H1 (cell line): Measurements from ENCODE around the gene RCAN3. TPM values are rescaled to one million over a fixed set of nuclear protein-coding genes. Genes with fewer than 3 reads are reported as not detected.

Source experiments
- CTCF ChIA-PET: fragments of 300-600 bp; sonication (Branson Sonifier 250); formaldehyde crosslinking; loops from one replicate; lab custom pipeline; 2021; ENCODE audit not compliant: partially characterized antibody; lab: Charles Lee
- POLR2A ChIA-PET: fragments of 300-600 bp; sonication (Branson Sonifier 250); formaldehyde crosslinking; loops from one replicate; lab custom pipeline; 2021; ENCODE audit warnings: inconsistent platforms; ENCODE audit not compliant: partially characterized antibody; lab: Charles Lee
- DNase-seq, 2 experiments: peaks; one replicate each; pipeline versions ENCODE4 v3.0.0 to v3.0.0-alpha.2; 2010 to 2022; ENCODE audit warnings: low spot score in 2 of 2, low read depth in 1 of 2, mixed read lengths in 1 of 2
- FAIRE-seq: peaks from 2 replicates; lab custom pipeline; 2011; peaks lifted over from hg19 to GRCh38; lab: Jason Lieb, UNC
- H2AFZ ChIP-seq: 2 replicates; pipeline ENCODE4 v1.8.1; 2012; ENCODE audit warnings: low read length, inconsistent platforms
- H2AK5ac ChIP-seq: 2 replicates; pipeline ENCODE4 v1.6.1; 2013; ENCODE audit warnings: low read depth, low read length
- H2BK120ac ChIP-seq: replicated peaks from 2 replicates; pipeline ENCODE3; 2013; ENCODE audit warnings: low read depth, low read length, inconsistent platforms
- H2BK12ac ChIP-seq: 2 replicates; pipeline ENCODE4 v1.6.1; 2013; ENCODE audit warnings: low read depth, low read length
- H2BK15ac ChIP-seq: 2 replicates; pipeline ENCODE4 v1.6.1; 2013; ENCODE audit warnings: low read length
- H2BK20ac ChIP-seq: 2 replicates; pipeline ENCODE4 v1.6.1; 2013; ENCODE audit warnings: low read length
- H2BK5ac ChIP-seq: 2 replicates; pipeline ENCODE4 v1.6.1; 2013; ENCODE audit warnings: low read depth, low read length
- H3K14ac ChIP-seq: 2 replicates; pipeline ENCODE4 v1.6.1; 2013; ENCODE audit warnings: inconsistent platforms; ENCODE audit not compliant: insufficient read length
- H3K18ac ChIP-seq: 2 replicates; pipeline ENCODE4 v1.6.1; 2013; ENCODE audit warnings: low read length; ENCODE audit errors: extremely low read depth
- H3K23ac ChIP-seq: 2 replicates; pipeline ENCODE4 v1.6.1; 2013; ENCODE audit warnings: inconsistent platforms; ENCODE audit not compliant: insufficient read length
- H3K23me2 ChIP-seq: 2 replicates; pipeline ENCODE4 v1.6.1; 2013; ENCODE audit warnings: low read depth, low read length
- H3K27ac ChIP-seq: 2 replicates; pipeline ENCODE4 v1.6.1; 2011; ENCODE audit warnings: low read depth, low read length, inconsistent platforms
- H3K27me3 ChIP-seq, 4 experiments: replicated peaks in 1 of 4; 1 replicate in 1 of 4; 2 replicates in 3 of 4; pipeline versions ENCODE4 v1.6.1 to v1.8.1; 2011 to 2013; ENCODE audit warnings: low read length in 3 of 4, mild to moderate bottlenecking in 3 of 4, inconsistent platforms in 2 of 4, mixed read lengths in 2 of 4, moderate library complexity in 1 of 4; ENCODE audit not compliant: control insufficient read depth in 3 of 4, insufficient read depth in 3 of 4; ENCODE audit errors: extremely low read depth in 1 of 4
- H3K36me3 ChIP-seq, 4 experiments: 2 replicates each; pipeline versions ENCODE4 v1.6.1 to v1.8.1; 2011 to 2013; ENCODE audit warnings: mild to moderate bottlenecking in 4 of 4, low read length in 3 of 4, moderate library complexity in 2 of 4, control low read depth in 1 of 4, inconsistent platforms in 1 of 4; ENCODE audit not compliant: insufficient read depth in 4 of 4, control insufficient read depth in 2 of 4
- H3K4ac ChIP-seq: replicated peaks from 2 replicates; pipeline ENCODE3; 2013; ENCODE audit warnings: low read length, low read depth, mixed read lengths, inconsistent platforms; ENCODE audit not compliant: insufficient read length
- H3K4me1 ChIP-seq, 4 experiments: replicated peaks in 1 of 4; 1 replicate in 1 of 4; 2 replicates in 3 of 4; pipeline versions ENCODE4 v1.6.1 to v1.8.1; 2011 to 2013; ENCODE audit warnings: low read length in 3 of 4, inconsistent platforms in 2 of 4, mixed read lengths in 1 of 4; ENCODE audit not compliant: insufficient read depth in 4 of 4, control insufficient read depth in 3 of 4
- H3K4me2 ChIP-seq, 2 experiments: 2 replicates each; pipeline versions ENCODE4 v1.6.1 to v1.8.1; 2011 to 2013; ENCODE audit warnings: low read depth in 2 of 2, low read length in 2 of 2, control low read depth in 1 of 2, inconsistent platforms in 1 of 2, mild to moderate bottlenecking in 1 of 2; ENCODE audit not compliant: insufficient read depth in 1 of 2
- H3K4me3 ChIP-seq, 4 experiments: fragments of 200-600, 300-600 bp in 1 of 4; sonication (generic), shearing (Covaris generic), sonication (Bioruptor Twin) in 1 of 4; 2 replicates each; pipeline versions ENCODE4 v1.5.1 to v1.8.1; 2011 to 2016; ENCODE audit warnings: low read length in 4 of 4, low read depth in 3 of 4, control low read depth in 2 of 4, inconsistent platforms in 2 of 4, mild to moderate bottlenecking in 2 of 4, mixed read lengths in 1 of 4, moderate library complexity in 1 of 4; ENCODE audit not compliant: insufficient read depth in 2 of 4; ENCODE audit errors: extremely low read depth in 1 of 4
- H3K56ac ChIP-seq: replicated peaks from 2 replicates; pipeline ENCODE3; 2013; ENCODE audit warnings: low read depth, mild to moderate bottlenecking, mixed read lengths, low read length, inconsistent platforms; ENCODE audit not compliant: insufficient read length
- H3K79me1 ChIP-seq: 2 replicates; pipeline ENCODE4 v1.6.1; 2013; ENCODE audit warnings: low read depth, low read length, control low read depth
- H3K79me2 ChIP-seq, 2 experiments: 2 replicates each; pipeline versions ENCODE4 v1.6.1 to v1.8.1; 2012 to 2013; ENCODE audit warnings: low read length in 2 of 2, mild to moderate bottlenecking in 2 of 2, inconsistent platforms in 1 of 2; ENCODE audit not compliant: insufficient read depth in 2 of 2, control insufficient read depth in 1 of 2
- H3K9ac ChIP-seq, 4 experiments: replicated peaks in 1 of 4; 1 replicate in 1 of 4; 2 replicates in 3 of 4; pipeline versions ENCODE4 v1.6.1 to v1.8.1; 2011 to 2013; ENCODE audit warnings: low read depth in 3 of 4, low read length in 3 of 4, control low read depth in 2 of 4, mild to moderate bottlenecking in 2 of 4, moderate library complexity in 2 of 4, inconsistent platforms in 1 of 4; ENCODE audit errors: extremely low read depth in 1 of 4
- H3K9me3 ChIP-seq, 2 experiments: 2 replicates each; pipeline versions ENCODE4 v1.6.1 to v1.8.1; 2012 to 2013; ENCODE audit warnings: mild to moderate bottlenecking in 2 of 2, moderate library complexity in 2 of 2, control low read depth in 1 of 2, inconsistent platforms in 1 of 2, low read depth in 1 of 2, low read length in 1 of 2, mixed read lengths in 1 of 2; ENCODE audit not compliant: insufficient read depth in 2 of 2
- H4K20me1 ChIP-seq, 2 experiments: replicated peaks in 1 of 2; 2 replicates each; pipeline versions ENCODE3 to v1.8.1; 2011 to 2013; ENCODE audit warnings: inconsistent platforms in 2 of 2, low read length in 2 of 2, mild to moderate bottlenecking in 1 of 2; ENCODE audit not compliant: insufficient read depth in 2 of 2, control insufficient read depth in 1 of 2
- H4K5ac ChIP-seq: 2 replicates; pipeline ENCODE4 v1.6.1; 2013; ENCODE audit warnings: low read length, low read depth, mixed read lengths, inconsistent platforms; ENCODE audit not compliant: insufficient read length
- H4K8ac ChIP-seq: 2 replicates; pipeline ENCODE4 v1.8.0; 2013; ENCODE audit warnings: mild to moderate bottlenecking, moderate library complexity, low read length, inconsistent platforms; ENCODE audit not compliant: insufficient read depth; ENCODE audit errors: extremely low read depth
- H4K91ac ChIP-seq: replicated peaks from 2 replicates; pipeline ENCODE3; 2013; ENCODE audit warnings: low read length, mixed read lengths, inconsistent platforms; ENCODE audit not compliant: insufficient read length
- BCL11A ChIP-seq, 2 experiments: IDR thresholded peaks; one replicate each; pipeline ENCODE4 v1.6.1; 2011; ENCODE audit warnings: low read depth in 2 of 2, low read length in 2 of 2, mild to moderate bottlenecking in 2 of 2
- CEBPB ChIP-seq: IDR thresholded peaks from 2 replicates; pipeline ENCODE4 v1.6.1; 2012; ENCODE audit warnings: low read depth, low read length
- RXRA ChIP-seq: IDR thresholded peaks from 2 replicates; pipeline ENCODE4 v1.6.1; 2011; ENCODE audit warnings: low read depth, mild to moderate bottlenecking, low read length, moderate library complexity; ENCODE audit not compliant: insufficient read depth
- WGBS, 2 experiments: shearing (Covaris generic) in 1 of 2; methylation state at CpG; one replicate each; pipeline versions ENCODE4 v1.1.6 to v1.1.7; 2013 to 2015; ENCODE audit warnings: low lambda C conversion rate in 2 of 2, mixed read lengths in 2 of 2, inconsistent platforms in 1 of 2, low coverage in 1 of 2, missing lambda C conversion rate in 1 of 2; ENCODE audit not compliant: insufficient replicate concordance in 2 of 2, insufficient coverage in 1 of 2, insufficient read length in 1 of 2; ENCODE audit errors: extremely low coverage in 1 of 2, missing lambda C conversion rate in 1 of 2; 5-methylcytosine and 5-hydroxymethylcytosine counted together
- polyA plus RNA-seq, 7 experiments: library from polyadenylated mRNA; depleted of rRNA in 3 of 7; stranded (reverse) in 5 of 7; unstranded in 2 of 7; fragments of >200 nt in 5 of 7; fragments of 200-250 nt in 2 of 7; gene quantifications; 1 replicate in 5 of 7; 2 replicates in 1 of 7; 4 replicates in 1 of 7; pipeline versions ENCODE4 v1.2.1 to v1.2.3, GENCODE V29; 2011 to 2013; ENCODE audit warnings: missing spikeins in 2 of 7, mixed read lengths in 2 of 7
- total RNA-seq: library from RNA; stranded (reverse); fragmentation: NEBNext Ultra II Directional; extraction: Animal tissue kit (Norgen Biotek cat#: 25700); gene quantifications from 2 replicates; pipeline ENCODE4 v1.2.1, GENCODE V29; 2021
- TF ChIP-seq, protein P1 (sequence below): IDR thresholded peaks from 2 replicates; pipeline ENCODE4 v1.6.1; 2012; ENCODE audit warnings: inconsistent platforms

The RCAN3 gene
- total and polyA plus RNA-seq, 2 of the 8 experiments (the other 6 are each of a cell fraction or from before 2014, with no cell fraction given) = 5.6 to 16.6 TPM

- no peaks in the 10 kb centered on the region for H3K36me3 ChIP-seq
- H3K27me3 ChIP-seq = peaks cover 0 to 30% (median 20%) of the 10 kb centered on the region in 4 experiments; a peak in 5 of 7 replicates
- no peaks in the 10 kb centered on the region for H3K79me2 ChIP-seq
- H2BK20ac ChIP-seq = no peak within 1 kb of the TSS
- H3K4me1 ChIP-seq = peaks cover 0 to 14% (median 6%) of the 10 kb centered on the region in 4 experiments; a peak in 4 of 7 replicates
- H2BK5ac ChIP-seq = no peak within 1 kb of the TSS
- no peak within 1 kb of the TSS for H3K9ac ChIP-seq
- no peak within 1 kb of the TSS for H2BK120ac ChIP-seq
- DNase-seq = peak in 1 of 2 experiments; percentile 71
- H3K14ac ChIP-seq = no peak within 1 kb of the TSS
- H2AFZ ChIP-seq = 0 out of 2 replicates have a peak within 1 kb of the TSS, but pooled peaks have one; percentile 4
- no peak within 1 kb of the TSS for H3K18ac ChIP-seq
- no peaks in the 10 kb centered on the region for H4K20me1 ChIP-seq
- H3K4me2 ChIP-seq = peak within 1 kb of the TSS; percentile 59 to 83
- TF ChIP-seq, protein P1, sequence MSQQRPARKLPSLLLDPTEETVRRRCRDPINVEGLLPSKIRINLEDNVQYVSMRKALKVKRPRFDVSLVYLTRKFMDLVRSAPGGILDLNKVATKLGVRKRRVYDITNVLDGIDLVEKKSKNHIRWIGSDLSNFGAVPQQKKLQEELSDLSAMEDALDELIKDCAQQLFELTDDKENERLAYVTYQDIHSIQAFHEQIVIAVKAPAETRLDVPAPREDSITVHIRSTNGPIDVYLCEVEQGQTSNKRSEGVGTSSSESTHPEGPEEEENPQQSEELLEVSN = peak; percentile 28; the same call in 1 of the 2 replicates
- TF ChIP-seq RXRA (no peak), BCL11A (IDR thresholded peaks at IDR 0.05; ENCODE audit: low read depth in 2 of 2, low read length in 2 of 2) (no peak), CEBPB (no peak)
- no peak within 1 kb of the TSS for H3K27ac ChIP-seq
- peaks cover 7% of the 10 kb centered on the region; the same call in 1 of the 2 replicates for H3K23me2 ChIP-seq
- no peak within 1 kb of the TSS for H3K23ac ChIP-seq
- H2BK12ac ChIP-seq = no peak within 1 kb of the TSS
- no peak within 1 kb of the TSS for H4K5ac ChIP-seq
- no peak within 1 kb of the TSS for H4K91ac ChIP-seq
- no peak within 1 kb of the TSS for H2BK15ac ChIP-seq
- no peak within 1 kb of the TSS for H3K4ac ChIP-seq
- H4K8ac ChIP-seq = no peak within 1 kb of the TSS
- peak within 1 kb of the TSS; percentile 37 to 63 (median 40) for H3K4me3 ChIP-seq
- no peaks in the 10 kb centered on the region for H3K9me3 ChIP-seq
- H2AK5ac ChIP-seq = no peak within 1 kb of the TSS
- H3K79me1 ChIP-seq = no peaks in the 10 kb centered on the region
- ChIA-PET CTCF (interaction anchor here (0.6 to 1.5 kb wide), 7 partner anchors 14 to 1636 kb away, joined by 3 to 8 read pairs (median 3); no protein-coding TSS in a partner anchor), POLR2A (interaction anchor here (0.9 kb wide), 1 partner anchor 88 kb away, joined by 3 read pairs; no protein-coding TSS in a partner anchor)
- 5% methylated on average over 20 of the region's 61 CpGs; no CpG with 5 or more reads in 1 of the 2 experiments for WGBS, 2 experiments
- H3K56ac ChIP-seq = no peak within 1 kb of the TSS
- FAIRE-seq = no peak
Measured at GRCh38 chr1:24555591-24556413, 53.2 kb downstream of the RCAN3 start, which contains the start of gene NCMAP. Gene NCMAP, plus strand, starts transcription at chr1:24556087. Its CDS starts 39,344 bp downstream, at chr1:24595431.
